Mesodermal cell (in vitro differentiated cells): Measurements from ENCODE around the gene MXI1.

Source experiments
- H3K27ac ChIP-seq: 2 replicates; pipeline ENCODE4 v1.7.0; 2013; ENCODE audit warnings: mild to moderate bottlenecking, low read depth, low read length, moderate library complexity; ENCODE audit not compliant: severe bottlenecking
- H3K36me3 ChIP-seq: 2 replicates; pipeline ENCODE4 v1.7.1; 2013; ENCODE audit warnings: mild to moderate bottlenecking, low read length, moderate library complexity; ENCODE audit not compliant: control insufficient read depth, insufficient read depth
- H3K4me1 ChIP-seq: one replicate; pipeline ENCODE4 v1.7.1; 2013; ENCODE audit warnings: mild to moderate bottlenecking, low read length; ENCODE audit not compliant: insufficient read depth, control insufficient read depth, poor library complexity, severe bottlenecking
- H3K4me3 ChIP-seq: 2 replicates; pipeline ENCODE4 v1.7.0; 2013; ENCODE audit warnings: low read length, control low read depth, mild to moderate bottlenecking; ENCODE audit not compliant: insufficient read depth, poor library complexity, severe bottlenecking; ENCODE audit errors: extremely low read depth
- H3K9me3 ChIP-seq: 2 replicates; pipeline ENCODE4 v1.7.1; 2013; ENCODE audit warnings: mild to moderate bottlenecking, low read length, moderate library complexity; ENCODE audit not compliant: control insufficient read depth
- WGBS, 2 experiments: methylation state at CpG; one replicate each; pipeline ENCODE4 v1.1.5; 2013; ENCODE audit warnings: missing lambda C conversion rate in 2 of 2; ENCODE audit not compliant: insufficient coverage in 2 of 2; 5-methylcytosine and 5-hydroxymethylcytosine counted together

The MXI1 gene

DNA sequence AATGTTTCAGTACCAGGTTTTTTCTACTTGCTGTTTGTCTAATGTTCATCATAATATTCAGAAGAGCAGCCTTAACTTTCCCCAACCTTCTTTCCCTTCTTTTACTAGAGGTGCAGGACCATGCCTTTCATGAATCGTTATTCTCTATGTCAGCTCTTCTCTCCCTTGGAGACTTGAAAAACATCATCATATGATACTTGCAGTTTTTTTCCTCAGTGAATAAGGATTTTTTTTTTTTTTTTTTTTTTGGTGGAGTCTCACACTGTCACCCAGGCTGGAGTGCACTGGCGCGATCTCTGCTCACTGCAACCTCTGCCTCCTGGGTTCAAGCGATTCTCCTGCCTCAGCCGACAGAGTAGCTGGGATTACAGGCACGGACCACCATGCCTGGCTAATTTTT, 67.2 kb downstream of the MXI1 start:
- H3K4me1 ChIP-seq: no peaks in the 10 kb centered on the region
- no peaks in the 10 kb centered on the region for H3K9me3 ChIP-seq
- no peak overlapping the region for H3K27ac ChIP-seq
- 94 to 96% methylated on average over 3 to 6 of the region's 6 CpGs for WGBS, 2 experiments
- H3K36me3 ChIP-seq: peaks cover under 1% of the 10 kb centered on the region
- H3K4me3 ChIP-seq: no peak overlapping the region

DNA sequence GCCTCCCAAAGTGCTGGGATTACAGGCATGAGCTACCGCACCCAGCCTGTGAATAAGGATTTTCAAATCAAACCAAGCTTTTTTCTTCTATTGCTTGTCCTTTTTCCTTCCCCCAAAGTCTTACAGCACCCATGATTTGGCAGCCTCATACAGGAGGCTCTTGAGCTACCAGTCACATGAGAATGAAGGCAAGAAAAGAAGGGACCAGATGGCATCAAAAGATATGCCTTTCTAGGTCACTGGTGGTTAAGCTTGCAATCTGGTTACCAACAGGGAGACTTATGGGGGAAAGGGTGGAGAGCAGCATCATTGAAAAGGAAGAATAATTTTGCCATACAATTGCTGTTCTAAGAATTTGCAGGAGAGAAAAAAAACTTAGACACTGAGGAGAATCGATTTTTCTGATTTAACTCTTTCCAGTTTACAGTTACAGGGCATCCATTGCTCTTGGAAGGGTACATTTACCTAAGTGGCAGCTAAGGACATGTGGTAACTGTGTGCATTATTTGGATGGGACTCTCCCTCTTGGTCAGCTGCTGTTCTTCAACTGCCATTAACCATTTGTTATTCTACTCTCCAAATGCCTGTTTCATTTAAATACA, 67.8 kb downstream of the MXI1 start:
- no peak overlapping the region for H3K4me3 ChIP-seq
- 83% methylated on average over 2 of the region's 2 CpGs; no CpG with 5 or more reads in 1 of the 2 experiments for WGBS, 2 experiments
- no peaks in the 10 kb centered on the region for H3K9me3 ChIP-seq

GRCh38 chr10:110276603-110277002, 69.2 kb downstream of the MXI1 start:
- Histone ChIP-seq H3K36me3 (peaks cover 4% of the 10 kb centered on the region), H3K4me1 (no peaks in the 10 kb centered on the region), H3K27ac (no peak overlapping the region), H3K4me3 (no peak overlapping the region), H3K9me3 (no peaks in the 10 kb centered on the region)
- 100% methylated on average over 3 of the region's 5 CpGs; no CpG with 5 or more reads in 1 of the 2 experiments for WGBS, 2 experiments

More for the DNA sequence above, 67.8 kb downstream of the MXI1 start:
- peaks cover 4% of the 10 kb centered on the region for H3K36me3 ChIP-seq
- no peak overlapping the region for H3K27ac ChIP-seq
- H3K4me1 ChIP-seq: no peaks in the 10 kb centered on the region

GRCh38 chr10:110277591-110277990, 70.2 kb downstream of the MXI1 start:
- no peak overlapping the region for H3K4me3 ChIP-seq
- peaks cover 4% of the 10 kb centered on the region for H3K36me3 ChIP-seq
- no CpG with 5 or more reads among the region's 2 CpGs for WGBS, 2 experiments
- no peaks in the 10 kb centered on the region for H3K9me3 ChIP-seq
- H3K4me1 ChIP-seq: no peaks in the 10 kb centered on the region
- no peak overlapping the region for H3K27ac ChIP-seq

DNA sequence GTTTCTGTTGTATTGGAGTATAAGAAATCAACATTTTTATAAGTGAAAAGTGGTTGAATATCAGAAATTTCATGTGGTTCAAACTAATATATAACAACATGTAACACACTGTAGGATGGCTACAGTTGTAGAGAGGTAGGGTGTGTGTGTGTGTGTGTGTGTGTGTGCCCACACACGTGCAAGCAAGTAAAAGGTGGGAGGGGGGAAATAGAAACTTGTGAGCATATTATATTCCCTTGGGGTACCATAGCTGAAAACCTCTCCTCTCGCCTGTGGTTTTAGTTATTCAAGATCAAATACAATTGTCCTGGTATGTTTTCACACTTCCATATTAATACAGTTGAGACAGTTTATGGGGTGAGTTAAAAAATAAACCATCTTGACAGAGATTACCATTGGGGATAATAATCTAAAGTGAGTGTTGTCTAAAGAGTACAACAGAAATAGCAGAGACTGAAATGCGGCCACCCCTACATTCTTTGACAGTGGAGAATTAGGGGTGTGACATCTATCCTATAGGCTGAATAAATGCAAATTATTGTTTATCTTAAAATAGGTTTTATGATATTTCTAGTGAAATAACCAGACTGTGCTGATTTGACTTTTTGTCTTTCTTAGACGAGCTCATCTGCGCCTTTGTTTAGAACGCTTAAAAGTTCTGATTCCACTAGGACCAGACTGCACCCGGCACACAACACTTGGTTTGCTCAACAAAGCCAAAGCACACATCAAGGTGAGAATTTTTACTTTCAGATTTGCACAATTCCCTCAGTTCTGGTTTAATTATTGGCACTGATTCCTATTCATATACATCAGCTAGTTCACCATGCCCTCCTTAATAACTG, 71.4 kb downstream of the MXI1 start:
- whole genome bisulfite sequencing, 2 experiments: 91 to 93% methylated on average over 4 to 5 of the region's 7 CpGs
- no peak overlapping the region for H3K27ac ChIP-seq
- H3K36me3 ChIP-seq: peaks cover 4% of the 10 kb centered on the region
- no peaks in the 10 kb centered on the region for H3K9me3 ChIP-seq
- no peaks in the 10 kb centered on the region for H3K4me1 ChIP-seq
- no peak overlapping the region for H3K4me3 ChIP-seq

DNA sequence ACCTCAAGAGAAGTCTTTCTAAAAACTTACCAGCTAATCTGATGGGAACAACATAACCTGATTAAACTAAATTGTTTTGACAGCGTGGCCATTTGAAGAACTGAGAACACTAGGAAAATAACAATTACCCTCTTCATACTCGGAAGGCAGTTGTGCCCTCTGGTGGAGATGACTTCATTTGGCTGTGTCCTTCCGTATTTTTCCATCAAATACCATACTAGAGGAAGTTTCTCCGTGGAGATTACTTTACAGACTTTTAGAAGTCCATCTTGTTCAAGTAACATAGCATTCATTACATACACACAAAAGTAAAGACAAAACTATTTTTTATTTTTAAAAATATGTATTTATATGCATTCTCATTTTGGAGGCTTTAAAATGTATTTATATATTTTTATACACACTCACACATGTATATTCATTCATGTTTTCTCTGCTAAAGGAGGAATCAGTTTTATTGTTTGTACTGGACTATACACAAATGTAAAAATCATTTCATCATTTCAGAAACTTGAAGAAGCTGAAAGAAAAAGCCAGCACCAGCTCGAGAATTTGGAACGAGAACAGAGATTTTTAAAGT, 72.1 kb downstream of the MXI1 start:
- Histone ChIP-seq H3K27ac (no peak overlapping the region), H3K36me3 (peaks cover 5% of the 10 kb centered on the region), H3K4me3 (no peak overlapping the region), H3K9me3 (no peaks in the 10 kb centered on the region), H3K4me1 (no peaks in the 10 kb centered on the region)
- WGBS, 2 experiments: 49 to 75% methylated on average over 3 to 5 of the region's 6 CpGs

DNA sequence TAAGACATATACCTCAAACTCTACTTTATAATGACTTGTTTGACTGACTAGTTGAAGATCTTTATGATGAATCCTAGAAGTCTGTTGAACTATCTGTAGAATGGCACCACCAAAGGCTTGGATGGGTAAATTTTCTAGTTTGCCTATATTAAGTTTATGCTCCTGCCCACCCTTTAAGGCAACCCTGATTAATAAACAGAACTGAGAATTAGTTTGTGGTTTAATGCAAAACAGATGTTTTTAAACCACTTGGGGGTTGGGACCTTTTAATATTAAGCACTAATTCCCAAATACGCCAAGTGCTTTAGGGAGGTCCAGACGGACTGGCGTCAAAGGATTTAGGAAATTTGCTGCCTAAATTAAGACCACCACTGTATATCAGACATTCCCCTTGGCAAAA, 76.9 kb downstream of the MXI1 start:
- peaks cover 42% of the 10 kb centered on the region for H3K36me3 ChIP-seq
- no peak overlapping the region for H3K4me3 ChIP-seq
- H3K9me3 ChIP-seq: no peaks in the 10 kb centered on the region
- WGBS, 2 experiments: 92 to 100% methylated on average over 3 of the region's 3 CpGs
- H3K4me1 ChIP-seq: no peaks in the 10 kb centered on the region
- no peak overlapping the region for H3K27ac ChIP-seq

GRCh38 chr10:110285501-110285900, 78.1 kb downstream of the MXI1 start:
- Histone ChIP-seq H3K36me3 (peaks cover 45% of the 10 kb centered on the region), H3K9me3 (no peaks in the 10 kb centered on the region), H3K4me1 (no peaks in the 10 kb centered on the region), H3K27ac (no peak overlapping the region), H3K4me3 (no peak overlapping the region)
- no CpG with 5 or more reads among the region's 2 CpGs for WGBS, 2 experiments

- Histone ChIP-seq H3K36me3 (peaks cover 56% of the 10 kb centered on the region), H3K9me3 (no peaks in the 10 kb centered on the region), H3K4me1 (no peaks in the 10 kb centered on the region), H3K4me3 (no peak overlapping the region), H3K27ac (no peak overlapping the region)
- 89 to 100% methylated on average over 1 of the region's 2 CpGs for WGBS, 2 experiments
Observed at GRCh38 chr10:110286841-110287240, 79.4 kb downstream of the MXI1 start.

DNA sequence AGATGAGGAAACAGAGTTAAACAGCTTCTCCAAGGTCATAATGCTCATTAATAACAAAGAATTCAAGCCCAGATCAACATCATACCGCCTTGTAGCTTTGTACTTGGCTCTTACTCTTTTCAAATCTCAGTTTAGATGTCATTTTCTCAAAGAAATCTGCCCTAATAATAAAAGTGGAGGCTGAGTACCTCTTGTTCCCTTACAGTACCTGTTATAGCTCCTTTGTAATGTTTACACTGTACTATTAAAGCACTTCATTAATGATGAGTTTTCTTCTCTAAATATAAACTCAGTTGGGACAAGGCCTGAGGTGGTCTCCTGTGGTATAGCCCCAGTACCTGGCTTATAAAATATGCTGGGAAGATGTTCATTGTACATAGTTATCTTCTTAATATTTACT, 89.6 kb downstream of the MXI1 start:
- peaks cover 98% of the 10 kb centered on the region for H3K36me3 ChIP-seq
- no peak overlapping the region for H3K27ac ChIP-seq
- no peak overlapping the region for H3K4me3 ChIP-seq
- no peaks in the 10 kb centered on the region for H3K9me3 ChIP-seq
- WGBS, 2 experiments: no CpG with 5 or more reads among the region's 1 CpG
- H3K4me1 ChIP-seq: peaks cover 6% of the 10 kb centered on the region
